ENCODE results near the gene PRRC2B.
A peak's percentile ranks its signal among the peaks of the same experiment; 100 is the strongest.
"Not testable (repeated sequence)": the region's sequence is repeated elsewhere in the genome, so short reads cannot be mapped to it uniquely, and the experiment has no call there.

PRRC2B gene

GRCh38 chr9:131367450-131367849, 26.4 kb upstream of the PRRC2B start:
- no peaks in the 10 kb centered on the region for H3K9me3 Mint-ChIP-seq
- no peak overlapping the region for H3K27ac Mint-ChIP-seq
- no peaks in the 10 kb centered on the region for H3K36me3 Mint-ChIP-seq
- DNase-seq (ENCODE audit: low spot score in 2 of 2) = no peak
- no peak overlapping the region for H3K4me3 Mint-ChIP-seq
- ATAC-seq (ENCODE audit: low read depth) = no peak
- peaks cover 3% of the 10 kb centered on the region for H3K4me1 Mint-ChIP-seq
- H3K27me3 Mint-ChIP-seq = no peaks in the 10 kb centered on the region

- ATAC-seq (ENCODE audit: low read depth) (no peak), DNase-seq (ENCODE audit: low spot score in 2 of 2) (no peak)
- Mint-ChIP-seq H3K4me3 (no peak overlapping the region), H3K27ac (no peak overlapping the region), H3K4me1 (peaks cover 7% of the 10 kb centered on the region), H3K27me3 (no peaks in the 10 kb centered on the region), H3K36me3 (no peaks in the 10 kb centered on the region), H3K9me3 (no peaks in the 10 kb centered on the region)
Observed at GRCh38 chr9:131370638-131371037, 23.2 kb upstream of the PRRC2B start.

GRCh38 chr9:131372599-131372973, 21.3 kb upstream of the PRRC2B start:
- not testable (repeated sequence) for H3K36me3 Mint-ChIP-seq; ATAC-seq (ENCODE audit: low read depth); H3K9me3 Mint-ChIP-seq; DNase-seq (ENCODE audit: low spot score in 2 of 2); H3K27me3 Mint-ChIP-seq; H3K4me1 Mint-ChIP-seq
- Mint-ChIP-seq H3K27ac (peak overlapping the region; percentile 92), H3K4me3 (peak overlapping the region; percentile 98)

- H3K27me3 Mint-ChIP-seq; ATAC-seq (ENCODE audit: low read depth); H3K9me3 Mint-ChIP-seq; H3K27ac Mint-ChIP-seq; DNase-seq (ENCODE audit: low spot score in 2 of 2); H3K4me1 Mint-ChIP-seq; H3K36me3 Mint-ChIP-seq: not testable (repeated sequence)
- peak overlapping the region; percentile 21 for H3K4me3 Mint-ChIP-seq
Observed at GRCh38 chr9:131374638-131375037, 19.2 kb upstream of the PRRC2B start.

- no peak for DNase-seq (ENCODE audit: low spot score in 2 of 2)
- Mint-ChIP-seq H3K4me3 (no peak overlapping the region), H3K36me3 (no peaks in the 10 kb centered on the region), H3K4me1 (no peaks in the 10 kb centered on the region), H3K27ac (no peak overlapping the region), H3K27me3 (no peaks in the 10 kb centered on the region), H3K9me3 (no peaks in the 10 kb centered on the region)
- ATAC-seq (ENCODE audit: low read depth) = no peak
Observed at GRCh38 chr9:131379056-131379455, 14.8 kb upstream of the PRRC2B start.

- peak; percentile 32 for ATAC-seq (ENCODE audit: low read depth)
- H3K36me3 Mint-ChIP-seq = no peaks in the 10 kb centered on the region
- H3K9me3 Mint-ChIP-seq = no peaks in the 10 kb centered on the region
- H3K27ac Mint-ChIP-seq = no peak overlapping the region
- no peaks in the 10 kb centered on the region for H3K27me3 Mint-ChIP-seq
- H3K4me1 Mint-ChIP-seq = no peaks in the 10 kb centered on the region
- DNase-seq (ENCODE audit: low spot score in 2 of 2) = no peak
- no peak overlapping the region for H3K4me3 Mint-ChIP-seq
Observed at GRCh38 chr9:131382850-131383729, 10.8 kb upstream of the PRRC2B start.

GRCh38 chr9:131385296-131385695, 8.6 kb upstream of the PRRC2B start:
- H3K4me3 Mint-ChIP-seq = no peak overlapping the region
- no peak overlapping the region for H3K27ac Mint-ChIP-seq
- no peaks in the 10 kb centered on the region for H3K36me3 Mint-ChIP-seq
- DNase-seq (ENCODE audit: low spot score in 2 of 2) = no peak
- no peaks in the 10 kb centered on the region for H3K4me1 Mint-ChIP-seq
- H3K27me3 Mint-ChIP-seq = no peaks in the 10 kb centered on the region
- ATAC-seq (ENCODE audit: low read depth) = no peak
- H3K9me3 Mint-ChIP-seq = no peaks in the 10 kb centered on the region

GRCh38 chr9:131386281-131386680, 7.6 kb upstream of the PRRC2B start:
- no peak for ATAC-seq (ENCODE audit: low read depth)
- no peaks in the 10 kb centered on the region for H3K4me1 Mint-ChIP-seq

GRCh38 chr9:131387394-131387793, 6.5 kb upstream of the PRRC2B start:
- DNase-seq (ENCODE audit: low spot score in 2 of 2) (no peak), ATAC-seq (ENCODE audit: low read depth) (no peak)
- Mint-ChIP-seq H3K9me3 (no peaks in the 10 kb centered on the region), H3K27ac (no peak overlapping the region), H3K36me3 (no peaks in the 10 kb centered on the region), H3K27me3 (no peaks in the 10 kb centered on the region), H3K4me3 (no peak overlapping the region), H3K4me1 (no peaks in the 10 kb centered on the region)

More at GRCh38 chr9:131386281-131386680, 7.6 kb upstream of the PRRC2B start:
- Mint-ChIP-seq H3K9me3 (no peaks in the 10 kb centered on the region), H3K36me3 (no peaks in the 10 kb centered on the region), H3K4me3 (no peak overlapping the region), H3K27me3 (no peaks in the 10 kb centered on the region), H3K27ac (no peak overlapping the region)
- no peak for DNase-seq (ENCODE audit: low spot score in 2 of 2)

GRCh38 chr9:131391020-131391419, 2.9 kb upstream of the PRRC2B start:
- Mint-ChIP-seq H3K36me3 (no peaks in the 10 kb centered on the region), H3K4me1 (peaks cover 13% of the 10 kb centered on the region), H3K27me3 (no peaks in the 10 kb centered on the region), H3K9me3 (no peaks in the 10 kb centered on the region), H3K4me3 (no peak overlapping the region), H3K27ac (no peak overlapping the region)
- DNase-seq (ENCODE audit: low spot score in 2 of 2) (no peak), ATAC-seq (ENCODE audit: low read depth) (no peak)

- ATAC-seq (ENCODE audit: low read depth) = no peak
- Mint-ChIP-seq H3K36me3 (no peaks in the 10 kb centered on the region), H3K9me3 (no peaks in the 10 kb centered on the region), H3K27ac (no peak overlapping the region), H3K4me3 (no peak overlapping the region), H3K27me3 (no peaks in the 10 kb centered on the region), H3K4me1 (peaks cover 14% of the 10 kb centered on the region)
- DNase-seq (ENCODE audit: low spot score in 2 of 2) = no peak
Observed at GRCh38 chr9:131391504-131391903, 2.4 kb upstream of the PRRC2B start.

- DNase-seq (ENCODE audit: low spot score in 2 of 2) = peak; percentile 47 to 66
- Mint-ChIP-seq H3K27me3 (no peaks in the 10 kb centered on the region), H3K36me3 (no peaks in the 10 kb centered on the region), H3K9me3 (no peaks in the 10 kb centered on the region), H3K4me1 (peaks cover 30% of the 10 kb centered on the region), H3K27ac (peak overlapping the region; percentile 93), H3K4me3 (peak overlapping the region; percentile 93)
- ATAC-seq (ENCODE audit: low read depth) = peak; percentile 20
Observed at GRCh38 chr9:131394464-131395156, 724 bp downstream of the PRRC2B start.

GRCh38 chr9:131395157-131396098, 1.5 kb downstream of the PRRC2B start:
- H3K27me3 Mint-ChIP-seq = no peaks in the 10 kb centered on the region
- H3K36me3 Mint-ChIP-seq = no peaks in the 10 kb centered on the region
- peak overlapping the region; percentile 93 for H3K27ac Mint-ChIP-seq
- DNase-seq (ENCODE audit: low spot score in 2 of 2) = peak; percentile 69 to 80
- peaks cover 36% of the 10 kb centered on the region for H3K4me1 Mint-ChIP-seq
- peak; percentile 77 for ATAC-seq (ENCODE audit: low read depth)
- H3K4me3 Mint-ChIP-seq = peak overlapping the region; percentile 93
- H3K9me3 Mint-ChIP-seq = no peaks in the 10 kb centered on the region

GRCh38 chr9:131396099-131396479, 2.2 kb downstream of the PRRC2B start:
- not testable (repeated sequence) for H3K27me3 Mint-ChIP-seq; H3K36me3 Mint-ChIP-seq; H3K9me3 Mint-ChIP-seq; DNase-seq (ENCODE audit: low spot score in 2 of 2); ATAC-seq (ENCODE audit: low read depth)
- Mint-ChIP-seq H3K27ac (peak overlapping the region; percentile 93), H3K4me3 (peak overlapping the region; percentile 93), H3K4me1 (peaks cover 37% of the 10 kb centered on the region)
